Heart right ventricle (tissue), 16 donors: ENCODE results near the gene TBC1D9. TPM values are rescaled to one million over a fixed set of nuclear protein-coding genes. Genes with fewer than 3 reads are reported as not detected.

Experiments
- ATAC-seq, 8 donors: fragments of 200-7000 bp; cut with Tn5 transposase; one replicate each; pipeline ENCODE4 v1.9.1; 2020; ENCODE audit warnings: mild to moderate bottlenecking in 8 of 8, moderate library complexity in 8 of 8, moderate number of reproducible peaks in 1 of 8
- DNase-seq, 2 donors: peaks; one replicate each; pipeline ENCODE4 v3.0.0-alpha.2; 2020
- H3K27ac ChIP-seq, 10 donors: fragments of 200-600 bp; sonication (generic) in 2 of 10; one replicate each; pipeline versions ENCODE4 v1.5.0 to v1.8.0; 2020 to 2022; ENCODE audit warnings: mild to moderate bottlenecking in 3 of 10
- H3K27me3 ChIP-seq, 7 donors: fragments of 200-600 bp; one replicate each; pipeline ENCODE4 v1.8.0; 2021 to 2022; ENCODE audit warnings: mild to moderate bottlenecking in 2 of 7
- H3K36me3 ChIP-seq, 9 donors: fragments of 200-600 bp; sonication (generic) in 1 of 9; one replicate each; pipeline versions ENCODE4 v1.5.0 to v1.8.0; 2020 to 2022; ENCODE audit warnings: mild to moderate bottlenecking in 2 of 9
- H3K4me1 ChIP-seq, 9 donors: fragments of 200-600 bp; sonication (generic) in 1 of 9; one replicate each; pipeline versions ENCODE4 v1.5.0 to v1.8.0; 2020 to 2022; ENCODE audit warnings: mild to moderate bottlenecking in 4 of 9
- H3K4me3 ChIP-seq, 10 donors: fragments of 200-600 bp; sonication (generic) in 2 of 10; one replicate each; pipeline versions ENCODE4 v1.5.0 to v1.8.0; 2020 to 2022; ENCODE audit warnings: mild to moderate bottlenecking in 7 of 10, moderate library complexity in 2 of 10
- H3K9me3 ChIP-seq, 11 donors: fragments of 200-600 bp in 10 of 11; sonication (generic) in 2 of 11; one replicate each; pipeline versions ENCODE4 v1.5.0 to v1.8.0; 2013 to 2022; ENCODE audit warnings: mild to moderate bottlenecking in 2 of 11, control low read depth in 1 of 11, moderate library complexity in 1 of 11
- CTCF ChIP-seq, 9 donors: fragments of 200-600 bp; sonication (generic) in 2 of 9; IDR thresholded peaks; one replicate each; pipeline versions ENCODE4 v1.5.0 to v1.8.0; 2021 to 2022; ENCODE audit warnings: antibody characterized with exemption in 9 of 9, mild to moderate bottlenecking in 5 of 9, moderate library complexity in 1 of 9
- WGBS, 2 donors: extraction: QIAGEN DNeasy Blood & Tissue Kit; methylation state at CpG; one replicate each; pipeline ENCODE4 v1.1.7; 2013; ENCODE audit warnings: inconsistent platforms in 1 of 2; 5-methylcytosine and 5-hydroxymethylcytosine counted together
- intact Hi-C, 10 donors: fragments of 100-400 bp; cut with DNase I; formaldehyde crosslinking; loops; one replicate each; pipeline versions ENCODE4 v1.11.1 to v1.14.2; 2022
- polyA plus RNA-seq, 2 donors: library from polyadenylated mRNA; stranded (reverse); fragments of 200-250 nt; gene quantifications; one replicate each; pipeline ENCODE4 v1.2.3, GENCODE V29; 2013
- total RNA-seq, 10 donors: library from RNA; stranded (reverse); fragmentation: NEBNext Ultra II Directional in 3 of 10; extraction: Animal tissue kit (Norgen Biotek cat#: 25700) in 3 of 10; gene quantifications; one replicate each; pipeline versions ENCODE4 v1.2.1 to v1.2.4, GENCODE V29; 2021 to 2023
- donor health status: Arrhythmogenic right ventricular cardiomyopathy.
- donor health status: ischemic (EF 13 %, LVEDD 7.1; RV severe dilation, severe dysfunction).
- donor health status: healthy with polysubstance abuse.
- donor health status: DM: no; HTN: yes; CAD: no.
- donor health status: DM: no; HTN: no; CAD: no.
- donor health status: ischemic (EF 25% LVEDD 6.9; RV normal size, moderate dysfunction).
- donor health status: ischemic (EF 25% LVEDD 5.7; RV mildly dilated, moderate dysfunction).
- donor health status: healthy.
- donor health status: DM: yes; HTN: yes; CAD: no.
- donor health status: Ischemic cardiomyopathy.
- donor health status: ischemic (EF 35%, LVEDD 5.7; RV mildly dilated, moderate dysfunction).
- donor health status: nonischemic (EF 11% LVEDD 7.7; RV severe dilation, severe dysfunction).
- donor health status: DM: yes; HTN: yes; CAD: no.
- donor health status: PGD.
- donor health status: ischemic (EF 29% LVEDD 5.4; RV normal size, mild dysfunction).
- donor health status: nonischemic (EF 23%, LVEDD 6.1; RV moderate dilation, normal function).

TBC1D9 gene
- total and polyA plus RNA-seq, 12 donors: 4.4 to 20.3 (median 14.4) TPM

DNA sequence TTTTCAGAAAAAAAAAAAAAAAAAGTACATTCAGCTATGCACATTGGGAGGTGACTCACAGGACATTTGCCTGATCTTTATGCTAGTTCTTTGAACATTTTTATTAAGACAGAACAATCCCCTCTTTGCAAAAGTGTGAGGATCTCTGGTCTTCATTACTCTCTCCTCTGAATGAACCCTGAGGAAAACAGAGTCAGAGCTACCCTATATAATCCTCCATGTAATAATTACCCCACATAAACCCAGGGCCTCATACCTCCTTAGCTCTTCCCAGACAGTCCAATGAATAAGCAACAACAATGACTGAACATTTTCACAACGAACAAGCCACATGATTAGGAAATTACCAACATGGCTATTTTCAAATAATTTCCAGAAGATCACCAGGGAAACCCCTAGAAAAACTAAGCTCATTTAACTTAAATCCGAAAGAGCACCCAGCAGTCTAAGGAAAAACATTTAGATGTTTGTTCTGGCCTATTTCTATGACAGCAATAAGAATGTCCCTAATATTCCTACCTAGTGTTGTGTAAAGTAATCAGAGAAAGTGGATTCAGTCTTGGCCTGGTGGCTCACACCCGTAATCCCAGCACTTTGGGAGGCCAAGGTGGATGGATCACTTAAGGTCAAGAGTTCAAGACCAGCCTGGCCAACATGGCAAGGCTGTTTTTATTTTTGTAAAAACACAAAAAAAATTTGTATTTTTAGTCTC lies 37.8 kb downstream of the TBC1D9 start:
- no peak for TF ChIP-seq CTCF (IDR thresholded peaks at IDR 0.05)
- Histone ChIP-seq H3K36me3 (peaks cover 0 to 4% (median 0%) of the 10 kb centered on the region in 9 donors), H3K9me3 (no peaks in the 10 kb centered on the region), H3K4me3 (no peak overlapping the region), H3K27me3 (no peaks in the 10 kb centered on the region), H3K27ac (peak overlapping the region in 1 of 10 donors; percentile 78), H3K4me1 (peaks cover 0 to 65% (median 51%) of the 10 kb centered on the region in 9 donors)
- 73 to 82% methylated on average over 3 of the region's 3 CpGs for WGBS, 2 donors
- intact Hi-C loops: no loop called here
- ATAC-seq (no peak), DNase-seq (no peak)

DNA sequence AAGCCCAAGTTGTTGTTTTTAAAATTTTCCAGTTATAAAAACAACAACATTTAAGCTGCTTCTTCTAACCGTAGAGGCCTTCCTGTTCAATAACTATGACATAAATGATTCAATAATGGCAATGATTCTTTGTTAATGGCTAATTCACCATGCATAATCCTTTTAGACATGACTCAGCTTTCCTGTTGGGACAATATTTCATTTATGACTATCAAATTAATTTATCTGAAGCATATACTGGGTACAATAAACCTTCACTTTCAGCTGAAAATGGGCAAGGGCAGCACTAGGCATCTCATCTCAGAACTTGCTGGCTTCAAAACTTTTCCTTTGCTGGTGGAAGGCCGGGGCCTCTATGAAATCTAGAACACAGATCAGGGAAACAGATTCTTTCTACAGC lies 38.9 kb downstream of the TBC1D9 start:
- Histone ChIP-seq H3K27ac (no peak overlapping the region), H3K36me3 (peaks cover 0 to 4% (median 0%) of the 10 kb centered on the region in 9 donors), H3K27me3 (no peaks in the 10 kb centered on the region), H3K4me3 (no peak overlapping the region), H3K4me1 (peaks cover 0 to 61% (median 51%) of the 10 kb centered on the region in 9 donors), H3K9me3 (no peaks in the 10 kb centered on the region)
- intact Hi-C loops: no loop called here
- 73 to 77% methylated on average over 2 of the region's 2 CpGs for WGBS, 2 donors
- DNase-seq: no peak
- no peak for ATAC-seq
- TF ChIP-seq CTCF (IDR thresholded peaks at IDR 0.05): no peak

DNA sequence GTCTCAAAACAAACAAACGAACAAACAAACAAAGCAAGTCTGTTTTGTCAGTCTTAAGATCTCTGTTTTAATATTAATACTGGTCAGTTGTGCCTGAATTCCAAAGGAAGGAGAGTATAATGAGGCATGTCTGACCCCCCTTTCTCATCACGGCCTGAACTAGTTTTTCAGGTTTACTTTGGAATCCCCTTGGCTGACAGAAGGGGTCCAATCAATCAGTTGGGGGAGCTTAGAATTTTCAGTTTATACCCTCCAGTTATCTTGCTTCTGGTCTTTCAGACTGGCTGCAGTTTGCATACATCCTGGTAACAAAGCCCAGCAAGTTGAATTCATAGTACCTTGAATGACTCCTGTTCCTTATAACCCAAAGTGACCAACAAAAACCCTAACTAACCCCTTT lies 41.1 kb downstream of the TBC1D9 start:
- Histone ChIP-seq H3K27ac (no peak overlapping the region), H3K4me1 (peaks cover 0 to 60% (median 46%) of the 10 kb centered on the region in 9 donors), H3K27me3 (no peaks in the 10 kb centered on the region), H3K9me3 (no peaks in the 10 kb centered on the region), H3K36me3 (peaks cover 0 to 4% (median 0%) of the 10 kb centered on the region in 9 donors), H3K4me3 (no peak overlapping the region)
- 94 to 100% methylated on average over 2 of the region's 2 CpGs for WGBS, 2 donors
- no peak for TF ChIP-seq CTCF (IDR thresholded peaks at IDR 0.05)
- ATAC-seq (no peak), DNase-seq (no peak)
- intact Hi-C loops: no loop called here

- H3K9me3 ChIP-seq: no peaks in the 10 kb centered on the region
- no peak overlapping the region for H3K27ac ChIP-seq
- ATAC-seq (no peak), DNase-seq (no peak)
- no peak overlapping the region for H3K4me3 ChIP-seq
- 70 to 79% methylated on average over 4 of the region's 4 CpGs for WGBS, 2 donors
- no peak for TF ChIP-seq CTCF (IDR thresholded peaks at IDR 0.05)
- peaks cover 0 to 48% (median 26%) of the 10 kb centered on the region in 9 donors for H3K4me1 ChIP-seq
- H3K36me3 ChIP-seq: peaks cover 0 to 4% (median 0%) of the 10 kb centered on the region in 9 donors
- no peaks in the 10 kb centered on the region for H3K27me3 ChIP-seq
- intact Hi-C loops: loop anchor here in 1 of 10 donors (5.0 kb wide), 1 partner anchor 45 kb away; the partner anchor contains the start of gene TBC1D9
Measured at GRCh38 chr4:140711910-140712309, 44.3 kb downstream of the TBC1D9 start.
